K562 (cell line): ENCODE results near the gene SFR1. TPM values are rescaled to one million over a fixed set of nuclear protein-coding genes. Genes with fewer than 3 reads are reported as not detected.

ENCODE experiments used
- ELF2 ChIP-seq: fragments of 250-450 bp; sonication (Bioruptor Pico); IDR thresholded peaks from 2 replicates; pipeline ENCODE4 v1.5.0; 2021; ENCODE audit warnings: mild to moderate bottlenecking
- KLF1 ChIP-seq: fragments of 450-650 bp; IDR thresholded peaks from 2 replicates; pipeline ENCODE4 v1.6.1; 2016; ENCODE audit warnings: missing genetic modification characterization, missing compliant biosample characterization
- PRMT5 ChIP-seq: sonication (generic); formaldehyde crosslinking; IDR thresholded peaks from 2 replicates; pipeline ENCODE4 v1.5.0; 2020; ENCODE audit warnings: missing genetic modification reagents
- RNF2 ChIP-seq: sonication (generic); IDR thresholded peaks from 2 replicates; pipeline ENCODE4 v1.6.1; 2016
- STAT5A ChIP-seq: IDR thresholded peaks from 2 replicates; pipeline ENCODE4 v1.6.1; 2012; ENCODE audit warnings: low read length, inconsistent platforms, borderline replicate concordance
- ZNF766 ChIP-seq: fragments of 200-800 bp; sonication (Bioruptor generic); conservative IDR thresholded peaks from 2 replicates; pipeline ENCODE4 v1.6.1; 2016; ENCODE audit warnings: missing genetic modification characterization, missing compliant biosample characterization
- polyA plus RNA-seq, 8 experiments: library from polyadenylated mRNA; depleted of rRNA in 4 of 8; stranded (reverse) in 5 of 8; unstranded in 3 of 8; fragments of >200 nt; fragmentation: Nextera tagmentation in 2 of 8; fragmentation: Illumina TruSeq in 1 of 8; extraction: Ambion mirVana in 2 of 8; extraction: Trizol in 1 of 8; gene quantifications; 2 replicates each; pipeline versions ENCODE4 v1.2.1 to v1.2.3, GENCODE V29; 2011 to 2014; ENCODE audit warnings: inconsistent platforms in 1 of 8, missing spikeins in 1 of 8
- total RNA-seq, 7 experiments: library from RNA; depleted of rRNA in 6 of 7; stranded (reverse); fragments of >200 nt in 6 of 7; fragmentation: Illumina TruSeq in 2 of 7; extraction: Trizol in 2 of 7; gene quantifications; 2 replicates each; pipeline versions ENCODE4 v1.2.1 to v1.2.3, GENCODE V29; 2011 to 2021; ENCODE audit warnings: low replicate concordance in 1 of 7
- TF ChIP-seq, protein P1 (sequence below): fragments of 450-650 bp; IDR thresholded peaks from 2 replicates; pipeline ENCODE4 v1.6.1; 2016; ENCODE audit warnings: mild to moderate bottlenecking, moderate library complexity
- TF ChIP-seq, protein P2 (sequence below): fragments of 450-650 bp; IDR thresholded peaks from 2 replicates; pipeline ENCODE4 v1.6.1; 2018; ENCODE audit not compliant: partially characterized antibody
- TF ChIP-seq, protein P3 (sequence below): fragments of 250-450 bp; sonication (Bioruptor Pico); IDR thresholded peaks from 2 replicates; pipeline ENCODE4 v1.8.0; 2022; ENCODE audit warnings: moderate library complexity, mild to moderate bottlenecking, inconsistent platforms

Gene SFR1
- total and polyA plus RNA-seq, 9 of the 15 experiments (the other 6 are each of a cell fraction or from before 2014, with no cell fraction given) = 4.3 to 18.7 (median 9.1) TPM

DNA sequence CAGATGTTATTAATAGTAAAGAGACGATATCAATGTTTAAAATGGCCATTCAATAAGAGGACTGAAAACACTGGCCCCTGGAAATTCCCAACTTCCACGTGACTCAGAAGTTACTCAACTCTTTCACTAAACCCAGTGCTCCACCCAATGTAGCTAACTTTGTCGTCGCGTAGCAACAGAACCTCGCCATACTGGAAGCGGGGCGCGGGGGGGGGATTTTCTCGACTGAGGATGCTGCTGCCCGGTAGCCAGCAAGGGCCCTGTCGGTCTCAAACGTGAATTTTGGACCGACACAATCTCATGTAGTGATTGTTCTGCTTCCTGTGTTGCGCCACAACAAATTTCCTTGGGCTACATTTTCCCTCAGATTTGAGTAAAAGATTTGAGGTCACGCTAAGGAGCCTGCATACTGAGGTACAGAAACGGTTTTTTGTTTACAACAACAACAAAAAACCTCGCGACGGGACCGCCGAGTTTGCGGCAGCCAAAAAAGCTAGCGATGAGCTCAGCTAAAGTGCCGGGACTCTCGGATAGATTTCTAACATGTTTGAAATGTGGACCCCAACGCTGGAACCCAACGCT is 977 bp upstream of the SFR1 start (continued):
- TF ChIP-seq, protein P1, sequence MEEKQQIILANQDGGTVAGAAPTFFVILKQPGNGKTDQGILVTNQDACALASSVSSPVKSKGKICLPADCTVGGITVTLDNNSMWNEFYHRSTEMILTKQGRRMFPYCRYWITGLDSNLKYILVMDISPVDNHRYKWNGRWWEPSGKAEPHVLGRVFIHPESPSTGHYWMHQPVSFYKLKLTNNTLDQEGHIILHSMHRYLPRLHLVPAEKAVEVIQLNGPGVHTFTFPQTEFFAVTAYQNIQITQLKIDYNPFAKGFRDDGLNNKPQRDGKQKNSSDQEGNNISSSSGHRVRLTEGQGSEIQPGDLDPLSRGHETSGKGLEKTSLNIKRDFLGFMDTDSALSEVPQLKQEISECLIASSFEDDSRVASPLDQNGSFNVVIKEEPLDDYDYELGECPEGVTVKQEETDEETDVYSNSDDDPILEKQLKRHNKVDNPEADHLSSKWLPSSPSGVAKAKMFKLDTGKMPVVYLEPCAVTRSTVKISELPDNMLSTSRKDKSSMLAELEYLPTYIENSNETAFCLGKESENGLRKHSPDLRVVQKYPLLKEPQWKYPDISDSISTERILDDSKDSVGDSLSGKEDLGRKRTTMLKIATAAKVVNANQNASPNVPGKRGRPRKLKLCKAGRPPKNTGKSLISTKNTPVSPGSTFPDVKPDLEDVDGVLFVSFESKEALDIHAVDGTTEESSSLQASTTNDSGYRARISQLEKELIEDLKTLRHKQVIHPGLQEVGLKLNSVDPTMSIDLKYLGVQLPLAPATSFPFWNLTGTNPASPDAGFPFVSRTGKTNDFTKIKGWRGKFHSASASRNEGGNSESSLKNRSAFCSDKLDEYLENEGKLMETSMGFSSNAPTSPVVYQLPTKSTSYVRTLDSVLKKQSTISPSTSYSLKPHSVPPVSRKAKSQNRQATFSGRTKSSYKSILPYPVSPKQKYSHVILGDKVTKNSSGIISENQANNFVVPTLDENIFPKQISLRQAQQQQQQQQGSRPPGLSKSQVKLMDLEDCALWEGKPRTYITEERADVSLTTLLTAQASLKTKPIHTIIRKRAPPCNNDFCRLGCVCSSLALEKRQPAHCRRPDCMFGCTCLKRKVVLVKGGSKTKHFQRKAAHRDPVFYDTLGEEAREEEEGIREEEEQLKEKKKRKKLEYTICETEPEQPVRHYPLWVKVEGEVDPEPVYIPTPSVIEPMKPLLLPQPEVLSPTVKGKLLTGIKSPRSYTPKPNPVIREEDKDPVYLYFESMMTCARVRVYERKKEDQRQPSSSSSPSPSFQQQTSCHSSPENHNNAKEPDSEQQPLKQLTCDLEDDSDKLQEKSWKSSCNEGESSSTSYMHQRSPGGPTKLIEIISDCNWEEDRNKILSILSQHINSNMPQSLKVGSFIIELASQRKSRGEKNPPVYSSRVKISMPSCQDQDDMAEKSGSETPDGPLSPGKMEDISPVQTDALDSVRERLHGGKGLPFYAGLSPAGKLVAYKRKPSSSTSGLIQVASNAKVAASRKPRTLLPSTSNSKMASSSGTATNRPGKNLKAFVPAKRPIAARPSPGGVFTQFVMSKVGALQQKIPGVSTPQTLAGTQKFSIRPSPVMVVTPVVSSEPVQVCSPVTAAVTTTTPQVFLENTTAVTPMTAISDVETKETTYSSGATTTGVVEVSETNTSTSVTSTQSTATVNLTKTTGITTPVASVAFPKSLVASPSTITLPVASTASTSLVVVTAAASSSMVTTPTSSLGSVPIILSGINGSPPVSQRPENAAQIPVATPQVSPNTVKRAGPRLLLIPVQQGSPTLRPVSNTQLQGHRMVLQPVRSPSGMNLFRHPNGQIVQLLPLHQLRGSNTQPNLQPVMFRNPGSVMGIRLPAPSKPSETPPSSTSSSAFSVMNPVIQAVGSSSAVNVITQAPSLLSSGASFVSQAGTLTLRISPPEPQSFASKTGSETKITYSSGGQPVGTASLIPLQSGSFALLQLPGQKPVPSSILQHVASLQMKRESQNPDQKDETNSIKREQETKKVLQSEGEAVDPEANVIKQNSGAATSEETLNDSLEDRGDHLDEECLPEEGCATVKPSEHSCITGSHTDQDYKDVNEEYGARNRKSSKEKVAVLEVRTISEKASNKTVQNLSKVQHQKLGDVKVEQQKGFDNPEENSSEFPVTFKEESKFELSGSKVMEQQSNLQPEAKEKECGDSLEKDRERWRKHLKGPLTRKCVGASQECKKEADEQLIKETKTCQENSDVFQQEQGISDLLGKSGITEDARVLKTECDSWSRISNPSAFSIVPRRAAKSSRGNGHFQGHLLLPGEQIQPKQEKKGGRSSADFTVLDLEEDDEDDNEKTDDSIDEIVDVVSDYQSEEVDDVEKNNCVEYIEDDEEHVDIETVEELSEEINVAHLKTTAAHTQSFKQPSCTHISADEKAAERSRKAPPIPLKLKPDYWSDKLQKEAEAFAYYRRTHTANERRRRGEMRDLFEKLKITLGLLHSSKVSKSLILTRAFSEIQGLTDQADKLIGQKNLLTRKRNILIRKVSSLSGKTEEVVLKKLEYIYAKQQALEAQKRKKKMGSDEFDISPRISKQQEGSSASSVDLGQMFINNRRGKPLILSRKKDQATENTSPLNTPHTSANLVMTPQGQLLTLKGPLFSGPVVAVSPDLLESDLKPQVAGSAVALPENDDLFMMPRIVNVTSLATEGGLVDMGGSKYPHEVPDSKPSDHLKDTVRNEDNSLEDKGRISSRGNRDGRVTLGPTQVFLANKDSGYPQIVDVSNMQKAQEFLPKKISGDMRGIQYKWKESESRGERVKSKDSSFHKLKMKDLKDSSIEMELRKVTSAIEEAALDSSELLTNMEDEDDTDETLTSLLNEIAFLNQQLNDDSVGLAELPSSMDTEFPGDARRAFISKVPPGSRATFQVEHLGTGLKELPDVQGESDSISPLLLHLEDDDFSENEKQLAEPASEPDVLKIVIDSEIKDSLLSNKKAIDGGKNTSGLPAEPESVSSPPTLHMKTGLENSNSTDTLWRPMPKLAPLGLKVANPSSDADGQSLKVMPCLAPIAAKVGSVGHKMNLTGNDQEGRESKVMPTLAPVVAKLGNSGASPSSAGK = peak; percentile 32; the same call in 1 of the 2 replicates
- TF ChIP-seq KLF1 (no peak), ZNF766 (CRISPR knock-in tag) (peak; percentile 26; the same call in 1 of the 2 replicates), STAT5A (no peak), PRMT5 (CRISPR knock-in tag) (no peak), RNF2 (no peak), ELF2 (no peak)
- TF ChIP-seq, protein P2, sequence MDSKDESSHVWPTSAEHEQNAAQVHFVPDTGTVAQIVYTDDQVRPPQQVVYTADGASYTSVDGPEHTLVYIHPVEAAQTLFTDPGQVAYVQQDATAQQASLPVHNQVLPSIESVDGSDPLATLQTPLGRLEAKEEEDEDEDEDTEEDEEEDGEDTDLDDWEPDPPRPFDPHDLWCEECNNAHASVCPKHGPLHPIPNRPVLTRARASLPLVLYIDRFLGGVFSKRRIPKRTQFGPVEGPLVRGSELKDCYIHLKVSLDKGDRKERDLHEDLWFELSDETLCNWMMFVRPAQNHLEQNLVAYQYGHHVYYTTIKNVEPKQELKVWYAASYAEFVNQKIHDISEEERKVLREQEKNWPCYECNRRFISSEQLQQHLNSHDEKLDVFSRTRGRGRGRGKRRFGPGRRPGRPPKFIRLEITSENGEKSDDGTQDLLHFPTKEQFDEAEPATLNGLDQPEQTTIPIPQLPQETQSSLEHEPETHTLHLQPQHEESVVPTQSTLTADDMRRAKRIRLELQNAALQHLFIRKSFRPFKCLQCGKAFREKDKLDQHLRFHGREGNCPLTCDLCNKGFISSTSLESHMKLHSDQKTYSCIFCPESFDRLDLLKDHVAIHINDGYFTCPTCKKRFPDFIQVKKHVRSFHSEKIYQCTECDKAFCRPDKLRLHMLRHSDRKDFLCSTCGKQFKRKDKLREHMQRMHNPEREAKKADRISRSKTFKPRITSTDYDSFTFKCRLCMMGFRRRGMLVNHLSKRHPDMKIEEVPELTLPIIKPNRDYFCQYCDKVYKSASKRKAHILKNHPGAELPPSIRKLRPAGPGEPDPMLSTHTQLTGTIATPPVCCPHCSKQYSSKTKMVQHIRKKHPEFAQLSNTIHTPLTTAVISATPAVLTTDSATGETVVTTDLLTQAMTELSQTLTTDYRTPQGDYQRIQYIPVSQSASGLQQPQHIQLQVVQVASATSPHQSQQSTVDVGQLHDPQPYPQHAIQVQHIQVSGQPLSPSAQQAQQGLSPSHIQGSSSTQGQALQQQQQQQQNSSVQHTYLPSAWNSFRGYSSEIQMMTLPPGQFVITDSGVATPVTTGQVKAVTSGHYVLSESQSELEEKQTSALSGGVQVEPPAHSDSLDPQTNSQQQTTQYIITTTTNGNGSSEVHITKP = peak; percentile 5
- TF ChIP-seq, protein P3, sequence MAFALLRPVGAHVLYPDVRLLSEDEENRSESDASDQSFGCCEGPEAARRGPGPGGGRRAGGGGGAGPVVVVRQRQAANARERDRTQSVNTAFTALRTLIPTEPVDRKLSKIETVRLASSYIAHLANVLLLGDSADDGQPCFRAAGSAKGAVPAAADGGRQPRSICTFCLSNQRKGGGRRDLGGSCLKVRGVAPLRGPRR (CRISPR knock-in tag) = no peak
